AG04450 (cell line): ENCODE data around the gene TMED7. TPM values are rescaled to one million over a fixed set of nuclear protein-coding genes. Genes with fewer than 3 reads are reported as not detected.

Experiments
- CTCF ChIA-PET: fragments of 300-600, 350-600 bp; formaldehyde crosslinking; extraction: SDS; loops from one replicate; lab custom pipeline; 2022; ENCODE audit warnings: antibody characterized with exemption, inconsistent platforms; lab: Charles Lee
- POLR2A ChIA-PET: fragments of 350-600 bp; formaldehyde crosslinking; extraction: SDS; loops from one replicate; lab custom pipeline; 2021; ENCODE audit warnings: antibody characterized with exemption, inconsistent platforms; lab: Yijun Ruan, JAX
- DNase-seq: peaks from one replicate; pipeline ENCODE4 v3.0.0-alpha.2; 2011; ENCODE audit warnings: low read depth, low spot score
- H3K27ac ChIP-seq: one replicate; pipeline ENCODE4 v1.5.1; 2012; ENCODE audit warnings: low read depth, low read length, control low read depth
- H3K27me3 ChIP-seq: one replicate; pipeline ENCODE4 v1.6.0; 2012; ENCODE audit warnings: low read length; ENCODE audit not compliant: control insufficient read depth, insufficient read depth
- H3K4me3 ChIP-seq: 2 replicates; pipeline ENCODE4 v1.5.1; 2011; ENCODE audit warnings: mild to moderate bottlenecking, low read depth, low read length, control low read depth
- H3K9me3 ChIP-seq: 2 replicates; pipeline ENCODE4 v1.5.1; 2012; ENCODE audit warnings: low read length; ENCODE audit not compliant: control insufficient read depth, insufficient read depth
- CTCF ChIP-seq: IDR thresholded peaks from 2 replicates; pipeline ENCODE4 v1.5.1; 2011; ENCODE audit warnings: low read depth, low read length, control low read depth, inconsistent platforms
- polyA plus RNA-seq: library from polyadenylated mRNA; depleted of rRNA; stranded (reverse); fragments of >200 nt; gene quantifications from 2 replicates; pipeline ENCODE4 v1.2.3, GENCODE V29; 2011

Gene TMED7
- polyA plus RNA-seq, 1 experiment, result 110 TPM

GRCh38 chr5:115599924-115600323, 25.9 kb downstream of the TMED7 start:
- no peak for DNase-seq
- no peaks in the 10 kb centered on the region for H3K9me3 ChIP-seq
- H3K27me3 ChIP-seq, result no peaks in the 10 kb centered on the region
- ChIA-PET POLR2A (no interaction called here), CTCF (interaction anchor here (0.8 to 1.0 kb wide), 2 partner anchors 8 to 25 kb away, joined by 3 read pairs; no protein-coding TSS in a partner anchor)
- no peak overlapping the region for H3K27ac ChIP-seq
- no peak for TF ChIP-seq CTCF
- no peak overlapping the region; the same call in 1 of the 2 replicates for H3K4me3 ChIP-seq

DNA sequence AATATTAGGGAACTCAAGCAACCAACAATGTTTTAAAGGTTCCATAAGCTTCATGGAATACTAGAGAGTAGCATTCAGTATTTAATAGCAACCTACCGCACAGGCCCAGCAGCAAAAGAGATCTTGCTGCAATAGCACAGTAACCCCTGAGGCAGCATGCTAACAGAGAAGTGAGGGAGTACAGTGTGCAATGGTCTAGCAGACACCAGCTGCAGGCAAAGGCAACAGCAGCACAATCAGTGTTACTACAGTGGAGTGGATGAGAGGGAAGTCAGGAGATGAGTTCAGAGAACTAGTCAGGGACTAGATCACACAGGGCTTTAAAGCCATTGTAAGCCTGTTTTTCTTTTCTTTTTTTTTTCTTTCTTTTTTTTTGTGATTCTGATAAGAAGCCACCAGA, 26.3 kb downstream of the TMED7 start:
- no peaks in the 10 kb centered on the region for H3K27me3 ChIP-seq
- no peak for TF ChIP-seq CTCF
- DNase-seq, result no peak
- no peak overlapping the region; the same call in 1 of the 2 replicates for H3K4me3 ChIP-seq
- ChIA-PET POLR2A (no interaction called here), CTCF (interaction anchor here (0.8 to 1.0 kb wide), 2 partner anchors 7 to 25 kb away, joined by 3 read pairs; no protein-coding TSS in a partner anchor)
- H3K9me3 ChIP-seq, result no peaks in the 10 kb centered on the region
- H3K27ac ChIP-seq, result no peak overlapping the region

- no peak for DNase-seq
- no peaks in the 10 kb centered on the region for H3K27me3 ChIP-seq
- no peak overlapping the region for H3K27ac ChIP-seq
- ChIA-PET CTCF (interaction anchor here (0.6 to 1.0 kb wide), 3 partner anchors 41 to 333 kb away, joined by 3 read pairs; no protein-coding TSS in a partner anchor), POLR2A (no interaction called here)
- TF ChIP-seq CTCF, result no peak
- H3K4me3 ChIP-seq, result no peak overlapping the region
- H3K9me3 ChIP-seq, result no peaks in the 10 kb centered on the region
These were observed 31.4 kb downstream of the TMED7 start for GRCh38 chr5:115594128-115595047.

DNA sequence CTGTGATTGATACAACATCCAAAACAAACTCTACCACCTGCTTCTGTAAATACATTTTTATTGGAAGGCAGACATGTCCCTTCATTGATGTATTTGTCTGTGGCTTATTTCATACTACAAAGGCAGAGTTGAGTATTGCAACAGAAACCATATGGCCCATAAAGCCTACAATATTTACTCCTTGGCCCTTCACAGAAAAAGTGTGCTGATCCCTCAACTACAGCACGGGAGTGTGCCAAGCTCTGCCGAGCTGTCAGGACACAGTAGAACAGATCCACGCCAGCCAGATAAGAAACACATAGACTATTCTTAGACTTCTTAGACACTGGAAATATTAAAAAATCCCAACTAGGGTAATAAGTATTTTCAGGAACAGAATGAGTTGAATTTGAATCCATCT, 36.8 kb downstream of the TMED7 start:
- TF ChIP-seq CTCF, result no peak
- POLR2A ChIA-PET, result no interaction called here
- no peaks in the 10 kb centered on the region for H3K9me3 ChIP-seq
- no peaks in the 10 kb centered on the region for H3K27me3 ChIP-seq
- CTCF ChIA-PET, result interaction anchor here (6.8 kb wide), 1 partner anchor 280 kb away, joined by 61 read pairs; no protein-coding TSS in a partner anchor
- DNase-seq, result no peak
- no peak overlapping the region for H3K27ac ChIP-seq
- no peak overlapping the region for H3K4me3 ChIP-seq

GRCh38 chr5:115588640-115589039, 37.2 kb downstream of the TMED7 start:
- H3K4me3 ChIP-seq, result no peak overlapping the region
- H3K27ac ChIP-seq, result no peak overlapping the region
- CTCF ChIA-PET, result interaction anchor here (1.8 to 6.8 kb wide), 2 partner anchors 279 to 283 kb away, joined by 7 to 61 read pairs; no protein-coding TSS in a partner anchor
- DNase-seq, result no peak
- TF ChIP-seq CTCF, result no peak
- no peaks in the 10 kb centered on the region for H3K27me3 ChIP-seq
- no peaks in the 10 kb centered on the region for H3K9me3 ChIP-seq
- POLR2A ChIA-PET, result no interaction called here
